ENCODE data around the gene VSIG8.

The VSIG8 gene

GRCh38 chr1:159855709-159856108 is 6.7 kb downstream of the VSIG8 start:
- Histone ChIP-seq H3K9ac (ENCODE audit: low read length) (no peak overlapping the region), H3K4me3 (ENCODE audit: low read length) (no peak overlapping the region), H3K9me3 (ENCODE audit: insufficient read depth, low read length) (no peaks in the 10 kb centered on the region), H3K4me1 (ENCODE audit: low read length) (no peaks in the 10 kb centered on the region), H3K27me3 (ENCODE audit: low read depth, low read length) (peaks cover 18% of the 10 kb centered on the region), H4K20me1 (ENCODE audit: insufficient read depth, low read length) (no peaks in the 10 kb centered on the region), H2AFZ (ENCODE audit: low read depth, low read length) (no peak overlapping the region), H3K36me3 (replicated peaks; ENCODE audit: low read depth, low read length) (no peaks in the 10 kb centered on the region), H3K79me2 (ENCODE audit: low read length) (no peaks in the 10 kb centered on the region), H3K27ac (ENCODE audit: low read length) (no peak overlapping the region), H3K4me2 (ENCODE audit: low read length) (no peak overlapping the region)
- no peak for TF ChIP-seq CTCF (IDR thresholded peaks at IDR 0.05; ENCODE audit: low read depth, low read length)

GRCh38 chr1:159854693-159855192 is 7.7 kb downstream of the VSIG8 start:
- Histone ChIP-seq H3K27me3 (ENCODE audit: low read depth, low read length) (peaks cover 26% of the 10 kb centered on the region), H3K36me3 (replicated peaks; ENCODE audit: low read depth, low read length) (no peaks in the 10 kb centered on the region), H3K4me3 (ENCODE audit: low read length) (peak overlapping the region; percentile 61), H3K79me2 (ENCODE audit: low read length) (no peaks in the 10 kb centered on the region), H3K4me1 (ENCODE audit: low read length) (no peaks in the 10 kb centered on the region), H3K27ac (ENCODE audit: low read length) (no peak overlapping the region), H3K9ac (ENCODE audit: low read length) (peak overlapping the region; percentile 5; the same call in 1 of the 2 replicates), H3K4me2 (ENCODE audit: low read length) (peak overlapping the region; percentile 33), H4K20me1 (ENCODE audit: insufficient read depth, low read length) (no peaks in the 10 kb centered on the region), H3K9me3 (ENCODE audit: insufficient read depth, low read length) (no peaks in the 10 kb centered on the region), H2AFZ (ENCODE audit: low read depth, low read length) (no peak overlapping the region; the same call in 1 of the 2 replicates)
- no peak for TF ChIP-seq EZH2phosphoT487 (IDR thresholded peaks at IDR 0.05; ENCODE audit: low read depth)
- no peak for TF ChIP-seq CTCF (IDR thresholded peaks at IDR 0.05; ENCODE audit: low read depth, low read length)

GRCh38 chr1:159854116-159854692 is 8.3 kb downstream of the VSIG8 start:
- no peaks in the 10 kb centered on the region for H3K4me1 ChIP-seq (ENCODE audit: low read length)
- no peaks in the 10 kb centered on the region for H4K20me1 ChIP-seq (ENCODE audit: insufficient read depth, low read length)
- no peaks in the 10 kb centered on the region for H3K79me2 ChIP-seq (ENCODE audit: low read length)
- H3K27ac ChIP-seq (ENCODE audit: low read length): no peak overlapping the region
- no peaks in the 10 kb centered on the region for H3K9me3 ChIP-seq (ENCODE audit: insufficient read depth, low read length)
- no peak overlapping the region for H3K9ac ChIP-seq (ENCODE audit: low read length)
- no peaks in the 10 kb centered on the region for H3K36me3 ChIP-seq (replicated peaks; ENCODE audit: low read depth, low read length)
- peaks cover 28% of the 10 kb centered on the region for H3K27me3 ChIP-seq (ENCODE audit: low read depth, low read length)
- peak overlapping the region; percentile 61 for H3K4me3 ChIP-seq (ENCODE audit: low read length)
- no peak overlapping the region for H2AFZ ChIP-seq (ENCODE audit: low read depth, low read length)
- H3K4me2 ChIP-seq (ENCODE audit: low read length): peak overlapping the region; percentile 33
- no peak for TF ChIP-seq EZH2phosphoT487 (IDR thresholded peaks at IDR 0.05; ENCODE audit: low read depth)
- no peak for TF ChIP-seq CTCF (IDR thresholded peaks at IDR 0.05; ENCODE audit: low read depth, low read length)

GRCh38 chr1:159853417-159854115 is 8.9 kb downstream of the VSIG8 start:
- no peaks in the 10 kb centered on the region for H3K36me3 ChIP-seq (replicated peaks; ENCODE audit: low read depth, low read length)
- no peaks in the 10 kb centered on the region for H4K20me1 ChIP-seq (ENCODE audit: insufficient read depth, low read length)
- TF ChIP-seq EZH2phosphoT487 (IDR thresholded peaks at IDR 0.05; ENCODE audit: low read depth) (no peak), CTCF (IDR thresholded peaks at IDR 0.05; ENCODE audit: low read depth, low read length) (no peak)
- H3K4me1 ChIP-seq (ENCODE audit: low read length): no peaks in the 10 kb centered on the region
- H3K4me3 ChIP-seq (ENCODE audit: low read length): no peak overlapping the region
- no peaks in the 10 kb centered on the region for H3K9me3 ChIP-seq (ENCODE audit: insufficient read depth, low read length)
- peaks cover 31% of the 10 kb centered on the region for H3K27me3 ChIP-seq (ENCODE audit: low read depth, low read length)
- H3K27ac ChIP-seq (ENCODE audit: low read length): no peak overlapping the region
- H2AFZ ChIP-seq (ENCODE audit: low read depth, low read length): no peak overlapping the region
- no peaks in the 10 kb centered on the region for H3K79me2 ChIP-seq (ENCODE audit: low read length)
- no peak overlapping the region for H3K4me2 ChIP-seq (ENCODE audit: low read length)
- H3K9ac ChIP-seq (ENCODE audit: low read length): no peak overlapping the region

All from OCI-LY3 (cell line).